Natural killer cell (primary cell): ENCODE results near the gene SLC35E4. TPM values are rescaled to one million over a fixed set of nuclear protein-coding genes. Genes with fewer than 3 reads are reported as not detected.
A peak's percentile ranks its signal among the peaks of the same experiment; 100 is the strongest.

ENCODE experiments used
- ATAC-seq, 3 donors: fragments of 150-1000 bp in 2 of 3; fragments of 200-7000 bp in 1 of 3; cut with Tn5 transposase; 1 replicate in 1 of 3; 2 replicates in 2 of 3; pipeline ENCODE4 v1.10.0; 2021; ENCODE audit warnings: mild to moderate bottlenecking in 2 of 3, moderate library complexity in 2 of 3
- DNase-seq, 2 donors: peaks; one replicate each; pipeline versions ENCODE4 v3.0.0 to v3.0.0-alpha.2; 2013 to 2021; ENCODE audit warnings: mixed read lengths in 1 of 2
- H3K27ac ChIP-seq: one replicate; pipeline ENCODE4 v1.5.1; 2013; ENCODE audit warnings: mild to moderate bottlenecking, low read length
- H3K27me3 ChIP-seq: one replicate; pipeline ENCODE4 v1.6.1; 2013; ENCODE audit warnings: low read length; ENCODE audit not compliant: control insufficient read depth, insufficient read depth
- H3K36me3 ChIP-seq: one replicate; pipeline ENCODE4 v1.6.1; 2013; ENCODE audit warnings: low read length; ENCODE audit not compliant: control insufficient read depth, insufficient read depth
- H3K4me1 ChIP-seq: one replicate; pipeline ENCODE4 v1.6.1; 2013; ENCODE audit warnings: low read length; ENCODE audit not compliant: control insufficient read depth, insufficient read depth
- H3K4me3 ChIP-seq: one replicate; pipeline ENCODE4 v1.5.1; 2013; ENCODE audit warnings: low read length
- H3K9me3 ChIP-seq: one replicate; pipeline ENCODE4 v1.6.1; 2013; ENCODE audit warnings: low read length; ENCODE audit not compliant: control insufficient read depth, insufficient read depth
- H3K27ac Mint-ChIP-seq, 2 donors: one replicate each; pipeline ENCODE4 v1.8.0; 2022; ENCODE audit warnings: mild to moderate bottlenecking in 2 of 2, mixed read lengths in 2 of 2, moderate library complexity in 1 of 2
- H3K27me3 Mint-ChIP-seq, 2 donors: one replicate each; pipeline ENCODE4 v1.8.0; 2022; ENCODE audit warnings: low read depth in 2 of 2, mixed read lengths in 2 of 2
- H3K36me3 Mint-ChIP-seq: one replicate; pipeline ENCODE4 v1.8.0; 2022; ENCODE audit warnings: mixed read lengths
- H3K4me1 Mint-ChIP-seq, 2 donors: one replicate each; pipeline ENCODE4 v1.8.0; 2022; ENCODE audit warnings: mixed read lengths in 2 of 2
- H3K4me3 Mint-ChIP-seq: one replicate; pipeline ENCODE4 v1.8.0; 2022; ENCODE audit warnings: mild to moderate bottlenecking, moderate library complexity, mixed read lengths
- H3K9me3 Mint-ChIP-seq, 2 donors: one replicate each; pipeline ENCODE4 v1.8.0; 2022; ENCODE audit warnings: mixed read lengths in 2 of 2
- CTCF ChIP-seq: fragments of 200-600 bp; IDR thresholded peaks from one replicate; pipeline ENCODE4 v1.8.0; 2022; ENCODE audit warnings: antibody characterized with exemption
- WGBS: methylation state at CpG from one replicate; pipeline ENCODE4 v1.1.7; 2013; ENCODE audit warnings: missing lambda C conversion rate; ENCODE audit not compliant: insufficient coverage; 5-methylcytosine and 5-hydroxymethylcytosine counted together
- intact Hi-C: fragments of 100-400 bp; cut with micrococcal nuclease; formaldehyde crosslinking; loops from one replicate; pipeline ENCODE4 v1.14.2; 2022
- total RNA-seq, 4 donors: library from RNA; stranded (reverse); fragments of 120-200 nt in 1 of 4; gene quantifications; one replicate each; pipeline versions ENCODE4 v1.2.3 to v1.2.4, GENCODE V29; 2013 to 2022

Gene SLC35E4
- total RNA-seq, 3 donors from 2014 or later (not counting 1 experiment from before 2014, with no cell fraction given) = 2.9 to 5.8 (median 2.9) TPM

GRCh38 chr22:30603801-30604200 lies 31.8 kb upstream of the SLC35E4 start:
- WGBS = 88% methylated on average over 2 of the region's 3 CpGs
- no peak for ATAC-seq
- Histone ChIP-seq H3K4me1 (peaks cover 35% of the 10 kb centered on the region), H3K27ac (no peak overlapping the region), H3K9me3 (no peaks in the 10 kb centered on the region), H3K36me3 (no peaks in the 10 kb centered on the region), H3K4me3 (no peak overlapping the region), H3K27me3 (no peaks in the 10 kb centered on the region)
- Mint-ChIP-seq H3K27me3 (no peaks in the 10 kb centered on the region), H3K4me3 (no peak overlapping the region), H3K9me3 (no peaks in the 10 kb centered on the region), H3K4me1 (peaks cover 13 to 22% of the 10 kb centered on the region in 2 donors), H3K27ac (no peak overlapping the region), H3K36me3 (no peaks in the 10 kb centered on the region)
- DNase-seq = no peak
- TF ChIP-seq CTCF = no peak
- intact Hi-C loops = no loop called here

GRCh38 chr22:30604723-30605122 lies 30.9 kb upstream of the SLC35E4 start:
- intact Hi-C loops = no loop called here

GRCh38 chr22:30605449-30606110 lies 30.0 kb upstream of the SLC35E4 start:
- ATAC-seq (peak; percentile 60 to 67 (median 67)), DNase-seq (peak in 1 of 2 donors; percentile 64)
- Mint-ChIP-seq H3K4me3 (peak overlapping the region; percentile 75), H3K27me3 (peaks cover 0 to 7% of the 10 kb centered on the region in 2 donors), H3K4me1 (peaks cover 13 to 27% of the 10 kb centered on the region in 2 donors), H3K36me3 (no peaks in the 10 kb centered on the region), H3K9me3 (no peaks in the 10 kb centered on the region), H3K27ac (peak overlapping the region in 1 of 2 donors; percentile 27)
- H3K27me3 ChIP-seq = no peaks in the 10 kb centered on the region
- TF ChIP-seq CTCF = peak; percentile 77
- H3K36me3 ChIP-seq = no peaks in the 10 kb centered on the region
- no peak overlapping the region for H3K27ac ChIP-seq
- WGBS = 38% methylated on average over 7 of the region's 9 CpGs
- H3K9me3 ChIP-seq = no peaks in the 10 kb centered on the region
- intact Hi-C loops = no loop called here
- no peak overlapping the region for H3K4me3 ChIP-seq
- H3K4me1 ChIP-seq = peaks cover 47% of the 10 kb centered on the region

More at GRCh38 chr22:30604723-30605122, 30.9 kb upstream of the SLC35E4 start:
- H3K9me3 Mint-ChIP-seq = no peaks in the 10 kb centered on the region
- peaks cover 44% of the 10 kb centered on the region for H3K4me1 ChIP-seq
- no peak for DNase-seq
- no peak overlapping the region for H3K4me3 ChIP-seq
- H3K4me3 Mint-ChIP-seq = no peak overlapping the region
- no peak for ATAC-seq
- no peaks in the 10 kb centered on the region for H3K36me3 ChIP-seq
- WGBS = 90% methylated on average over 2 of the region's 2 CpGs
- no peak overlapping the region for H3K27ac ChIP-seq
- H3K4me1 Mint-ChIP-seq = peaks cover 13 to 27% of the 10 kb centered on the region in 2 donors
- no peak for TF ChIP-seq CTCF
- H3K36me3 Mint-ChIP-seq = no peaks in the 10 kb centered on the region
- no peak overlapping the region for H3K27ac Mint-ChIP-seq
- no peaks in the 10 kb centered on the region for H3K27me3 ChIP-seq
- H3K9me3 ChIP-seq = no peaks in the 10 kb centered on the region
- peaks cover 0 to 7% of the 10 kb centered on the region in 2 donors for H3K27me3 Mint-ChIP-seq
